ENCODE data around the gene TEX29. TPM values are rescaled to one million over a fixed set of nuclear protein-coding genes. Genes with fewer than 3 reads are reported as not detected.

The TEX29 gene
- total RNA-seq, 1 experiment from 2014 or later: not detected

- Histone ChIP-seq H3K36me3 (ENCODE audit: control insufficient read depth, insufficient read depth, low read length) (no peaks in the 10 kb centered on the region), H3K4me3 (ENCODE audit: low read depth in 2 of 2, low read length in 2 of 2) (no peak overlapping the region), H3K9me3 (ENCODE audit: control insufficient read depth, insufficient read depth, low read depth, low read length) (no peaks in the 10 kb centered on the region), H3K27ac (ENCODE audit: low read length) (no peak overlapping the region), H3K27me3 (ENCODE audit: control insufficient read depth, insufficient read depth, low read length) (no peaks in the 10 kb centered on the region), H3K4me1 (ENCODE audit: control insufficient read depth, insufficient read depth, low read length) (no peaks in the 10 kb centered on the region)
- in situ Hi-C loops (cut with HindIII; ENCODE audit: low pct_unique_long_range_greater_than_20kb, low sequenced_read_pairs) (no loop called here), intact Hi-C loops (cut with micrococcal nuclease; ENCODE audit: unreplicated experiment) (no loop called here)
- ChIA-PET POLR2A (no interaction called here), CTCF (no interaction called here)
- no peak for ATAC-seq
- TF ChIP-seq, protein P1, sequence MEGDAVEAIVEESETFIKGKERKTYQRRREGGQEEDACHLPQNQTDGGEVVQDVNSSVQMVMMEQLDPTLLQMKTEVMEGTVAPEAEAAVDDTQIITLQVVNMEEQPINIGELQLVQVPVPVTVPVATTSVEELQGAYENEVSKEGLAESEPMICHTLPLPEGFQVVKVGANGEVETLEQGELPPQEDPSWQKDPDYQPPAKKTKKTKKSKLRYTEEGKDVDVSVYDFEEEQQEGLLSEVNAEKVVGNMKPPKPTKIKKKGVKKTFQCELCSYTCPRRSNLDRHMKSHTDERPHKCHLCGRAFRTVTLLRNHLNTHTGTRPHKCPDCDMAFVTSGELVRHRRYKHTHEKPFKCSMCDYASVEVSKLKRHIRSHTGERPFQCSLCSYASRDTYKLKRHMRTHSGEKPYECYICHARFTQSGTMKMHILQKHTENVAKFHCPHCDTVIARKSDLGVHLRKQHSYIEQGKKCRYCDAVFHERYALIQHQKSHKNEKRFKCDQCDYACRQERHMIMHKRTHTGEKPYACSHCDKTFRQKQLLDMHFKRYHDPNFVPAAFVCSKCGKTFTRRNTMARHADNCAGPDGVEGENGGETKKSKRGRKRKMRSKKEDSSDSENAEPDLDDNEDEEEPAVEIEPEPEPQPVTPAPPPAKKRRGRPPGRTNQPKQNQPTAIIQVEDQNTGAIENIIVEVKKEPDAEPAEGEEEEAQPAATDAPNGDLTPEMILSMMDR (IDR thresholded peaks at IDR 0.05): no peak
- TF ChIP-seq REST (IDR thresholded peaks at IDR 0.05; ENCODE audit: insufficient read depth in 1 of 2, low read depth in 2 of 2, low read length in 1 of 2) (no peak), POLR2AphosphoS5 (IDR thresholded peaks at IDR 0.05; ENCODE audit: low read depth, low read length) (no peak), SIN3A (IDR thresholded peaks at IDR 0.05; ENCODE audit: borderline replicate concordance, insufficient read depth, low read depth, low read length) (no peak), TCF7L2 (IDR thresholded peaks at IDR 0.05; ENCODE audit: low read depth, low read length) (no peak)
- no peak for DNase-seq (ENCODE audit: low read depth, low spot score)
- no TSS peak for BruUV-seq (replicated peaks)
Observed at GRCh38 chr13:111327730-111328573, 7.5 kb downstream of the TEX29 start.

GRCh38 chr13:111328574-111329410, 8.3 kb downstream of the TEX29 start:
- H3K27me3 ChIP-seq (ENCODE audit: control insufficient read depth, insufficient read depth, low read length): no peaks in the 10 kb centered on the region
- in situ Hi-C loops (cut with HindIII; ENCODE audit: low pct_unique_long_range_greater_than_20kb, low sequenced_read_pairs) (no loop called here), intact Hi-C loops (cut with micrococcal nuclease; ENCODE audit: unreplicated experiment) (no loop called here)
- H3K4me1 ChIP-seq (ENCODE audit: control insufficient read depth, insufficient read depth, low read length): no peaks in the 10 kb centered on the region
- H3K9me3 ChIP-seq (ENCODE audit: control insufficient read depth, insufficient read depth, low read depth, low read length): no peaks in the 10 kb centered on the region
- no peak overlapping the region for H3K4me3 ChIP-seq (ENCODE audit: low read depth in 2 of 2, low read length in 2 of 2)
- H3K36me3 ChIP-seq (ENCODE audit: control insufficient read depth, insufficient read depth, low read length): no peaks in the 10 kb centered on the region
- ChIA-PET CTCF (no interaction called here), POLR2A (no interaction called here)
- H3K27ac ChIP-seq (ENCODE audit: low read length): no peak overlapping the region
- no TSS peak for BruUV-seq (replicated peaks)
- ATAC-seq: no peak
- no peak for DNase-seq (ENCODE audit: low read depth, low spot score)
- TF ChIP-seq REST (IDR thresholded peaks at IDR 0.05; ENCODE audit: insufficient read depth in 1 of 2, low read depth in 2 of 2, low read length in 1 of 2) (no peak), TCF7L2 (IDR thresholded peaks at IDR 0.05; ENCODE audit: low read depth, low read length) (no peak), POLR2AphosphoS5 (IDR thresholded peaks at IDR 0.05; ENCODE audit: low read depth, low read length) (no peak), SIN3A (IDR thresholded peaks at IDR 0.05; ENCODE audit: borderline replicate concordance, insufficient read depth, low read depth, low read length) (no peak)
- TF ChIP-seq, protein P1 (IDR thresholded peaks at IDR 0.05): no peak
